Measurements from ENCODE around the gene SLC7A8. TPM values are rescaled to one million over a fixed set of nuclear protein-coding genes. Genes with fewer than 3 reads are reported as not detected.
A peak's percentile ranks its signal among the peaks of the same experiment; 100 is the strongest.

SLC7A8 gene
- total RNA-seq, 1 donor from 2014 or later = 3.3 TPM

DNA sequence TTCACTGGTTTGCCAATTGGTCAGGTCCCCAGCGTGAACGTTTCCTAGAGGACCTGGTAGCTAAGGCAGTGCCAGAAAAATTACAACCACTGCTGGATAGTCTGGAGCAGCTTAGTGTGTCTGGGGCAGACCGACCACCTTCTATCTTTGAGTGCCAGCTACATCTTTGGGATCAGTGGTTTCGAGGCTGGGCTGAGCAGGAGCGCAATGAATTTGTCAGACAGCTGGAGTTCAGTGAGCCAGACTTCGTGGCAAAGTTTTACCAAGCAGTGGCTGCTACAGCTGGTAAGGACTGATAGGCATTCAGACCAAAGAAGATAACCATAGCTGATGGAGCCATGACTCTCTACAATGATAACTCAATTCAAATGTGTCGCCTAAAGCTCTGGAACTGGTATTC lies 85.7 kb downstream of the SLC7A8 start:
- no peak overlapping the region for H3K4me3 ChIP-seq (ENCODE audit: low read depth, low read length)
- no peak for DNase-seq (ENCODE audit: low read depth)
- no peak for TF ChIP-seq CTCF (conservative IDR thresholded peaks at IDR 0.05; ENCODE audit: low read depth, low read length)

DNA sequence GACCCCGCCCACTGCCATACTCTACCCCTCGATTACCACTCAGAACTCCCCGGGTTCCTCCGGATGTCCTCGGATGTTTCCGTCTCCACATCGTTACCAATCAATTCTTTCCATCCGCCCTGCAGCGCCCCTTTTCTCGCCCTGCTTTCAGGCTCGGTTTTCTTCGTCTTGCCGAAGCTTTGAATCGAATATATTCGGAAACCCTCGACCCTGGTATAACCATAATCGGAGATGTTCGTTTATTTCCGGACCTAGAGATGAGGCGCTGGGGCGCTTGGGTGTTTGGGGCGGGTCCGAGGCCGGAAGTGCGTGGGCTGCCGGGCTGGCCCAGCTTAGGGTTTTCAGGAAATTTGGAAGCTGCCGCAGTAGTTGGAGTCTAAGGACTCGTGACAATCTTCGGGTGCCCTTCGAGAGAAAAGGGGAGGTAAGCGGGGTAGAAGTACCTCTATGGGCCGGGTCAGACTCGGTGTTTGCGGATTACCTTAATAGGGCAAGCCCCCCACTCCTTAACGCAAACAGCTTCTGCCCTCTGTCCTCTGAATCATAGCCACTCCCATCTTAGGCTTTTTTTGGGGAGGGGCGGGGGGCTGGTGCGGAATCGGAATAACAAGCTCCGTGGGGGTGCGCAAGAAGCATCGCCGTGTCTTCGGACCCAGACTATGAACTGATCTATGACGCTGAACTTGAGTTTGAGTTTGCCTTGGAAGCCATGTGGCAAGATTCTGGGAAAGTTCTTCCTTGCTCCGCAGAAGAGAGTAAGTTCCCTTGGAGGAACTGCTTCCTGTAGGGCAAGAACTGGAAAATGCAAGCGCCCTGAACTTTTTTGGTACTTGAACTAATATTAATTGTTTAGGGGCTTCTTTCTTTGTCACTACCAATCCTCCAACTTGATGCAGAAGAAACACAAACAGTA lies 88.0 kb downstream of the SLC7A8 start, which contains the start of gene C14orf119:
TSS of gene C14orf119 (plus strand) at position 310 of the 913 bp plus-strand sequence. CDS start 2,154 bp downstream, outside the sequence.
- TF ChIP-seq CTCF (conservative IDR thresholded peaks at IDR 0.05; ENCODE audit: low read depth, low read length) = no peak
- DNase-seq (ENCODE audit: low read depth) = peak; percentile 98
- peak within 1 kb of the TSS; percentile 74 for H3K4me3 ChIP-seq (ENCODE audit: low read depth, low read length)

- H3K4me3 ChIP-seq (ENCODE audit: low read depth, low read length) = peak within 1 kb of the TSS; percentile 74
- TF ChIP-seq CTCF (conservative IDR thresholded peaks at IDR 0.05; ENCODE audit: low read depth, low read length) = no peak
- DNase-seq (ENCODE audit: low read depth) = no peak
These were observed 88.7 kb downstream of the SLC7A8 start, which contains the start of gene ACIN1 for GRCh38 chr14:23094666-23095195. ACIN1 (minus strand) TSS chr14:23095136; CDS start chr14:23095112, 24 bp downstream.

- peak overlapping the region; percentile 74 for H3K4me3 ChIP-seq (ENCODE audit: low read depth, low read length)
- TF ChIP-seq CTCF (conservative IDR thresholded peaks at IDR 0.05; ENCODE audit: low read depth, low read length) = peak; percentile 20
- no peak for DNase-seq (ENCODE audit: low read depth)
These were observed 89.3 kb downstream of the SLC7A8 start for GRCh38 chr14:23093991-23094665.

DNA sequence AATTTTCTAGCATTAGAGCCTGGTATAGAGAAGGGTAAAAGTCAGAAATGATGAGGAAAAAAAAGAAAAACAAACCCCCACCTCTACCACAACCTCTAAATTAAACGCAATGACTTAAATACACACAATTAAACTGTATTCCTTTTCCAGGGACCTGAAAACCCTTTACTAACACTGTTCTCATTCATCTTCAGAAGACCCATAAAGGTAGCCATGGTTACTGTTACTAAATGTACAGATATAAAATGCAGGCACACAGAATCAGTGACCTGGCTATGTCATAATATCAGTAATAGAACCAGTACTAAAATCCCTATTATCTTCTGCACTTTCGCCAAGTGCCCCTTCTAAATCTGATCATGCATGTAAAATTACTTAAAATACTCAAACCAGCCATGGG lies 89.9 kb downstream of the SLC7A8 start:
- no peak for TF ChIP-seq CTCF (conservative IDR thresholded peaks at IDR 0.05; ENCODE audit: low read depth, low read length)
- peak overlapping the region; percentile 74 for H3K4me3 ChIP-seq (ENCODE audit: low read depth, low read length)
- no peak for DNase-seq (ENCODE audit: low read depth)

DNA sequence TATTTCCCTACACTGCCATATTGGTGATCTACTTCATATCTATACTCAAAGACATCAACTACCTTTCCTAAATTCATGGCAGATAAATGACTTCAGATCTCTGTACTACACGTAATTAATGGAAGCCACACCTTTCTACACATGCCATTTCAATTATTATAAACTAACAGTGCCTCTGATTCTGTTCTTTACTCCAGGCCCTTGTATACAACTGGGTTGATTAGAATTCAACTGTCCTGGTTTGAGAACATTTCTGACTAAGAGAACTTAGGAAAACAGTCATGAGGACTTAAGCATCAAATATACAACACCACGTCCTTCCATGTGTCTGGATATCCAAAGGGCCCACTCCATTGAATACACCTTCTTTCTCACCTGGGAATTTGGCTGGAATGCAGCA lies 90.4 kb downstream of the SLC7A8 start:
- peak overlapping the region; percentile 74 for H3K4me3 ChIP-seq (ENCODE audit: low read depth, low read length)
- no peak for TF ChIP-seq CTCF (conservative IDR thresholded peaks at IDR 0.05; ENCODE audit: low read depth, low read length)
- no peak for DNase-seq (ENCODE audit: low read depth)

Data from epithelial cell of proximal tubule (primary cell).